ENCODE results near the gene PILRA. TPM values are rescaled to one million over a fixed set of nuclear protein-coding genes. Genes with fewer than 3 reads are reported as not detected.

PILRA gene
- total and polyA plus RNA-seq, 2 donors (not counting 1 experiment from before 2014, with no cell fraction given), result 10.3 to 23.0 TPM

DNA sequence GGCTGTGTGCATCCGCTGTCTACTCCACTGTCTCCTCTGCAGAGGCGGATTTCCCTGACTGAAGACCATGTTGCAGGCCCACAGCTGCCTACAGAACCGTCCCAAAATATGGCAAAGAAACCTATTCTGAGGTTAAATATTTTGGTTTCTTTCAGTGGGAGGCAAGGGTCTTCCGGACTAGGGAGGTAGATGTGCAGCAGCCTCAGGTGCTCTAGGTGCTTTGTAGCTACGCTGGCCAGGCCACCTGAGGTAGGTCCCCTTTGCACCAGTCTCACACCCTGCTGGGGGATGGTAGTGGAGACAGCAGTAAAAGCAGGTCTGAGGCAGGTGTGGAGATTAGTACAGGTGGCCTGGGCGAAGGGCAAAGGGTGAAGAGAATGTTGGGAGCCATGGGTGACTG, 23.5 kb upstream of the PILRA start:
- TF ChIP-seq EZH2 (IDR thresholded peaks at IDR 0.05; ENCODE audit: borderline replicate concordance, insufficient read depth, low read depth, low read length, poor library complexity, severe bottlenecking), result no peak
- no peak for TF ChIP-seq CTCF (IDR thresholded peaks at IDR 0.05)
- H3K27ac Mint-ChIP-seq, result no peak overlapping the region
- no peaks in the 10 kb centered on the region for H3K27me3 Mint-ChIP-seq
- no peaks in the 10 kb centered on the region for H3K9me3 Mint-ChIP-seq (ENCODE audit: insufficient read depth)
- Histone ChIP-seq H3K27me3 (replicated peaks in 1 of 4; ENCODE audit: control extremely low read depth in 1 of 4, control insufficient read depth in 3 of 4, insufficient read depth in 4 of 4, low read length in 3 of 4) (no peaks in the 10 kb centered on the region), H3K27ac (ENCODE audit: low read length in 2 of 2) (no peak overlapping the region), H3K9me3 (ENCODE audit: control extremely low read depth in 1 of 3, control insufficient read depth in 2 of 3, insufficient read depth in 1 of 3, low read length in 2 of 3) (no peaks in the 10 kb centered on the region), H3K4me1 (ENCODE audit: control insufficient read depth in 2 of 2, insufficient read depth in 2 of 2, low read length in 2 of 2) (peaks cover under 1 to 24% of the 10 kb centered on the region in 2 donors), H2AFZ (ENCODE audit: insufficient read depth, low read depth, low read length, poor library complexity, severe bottlenecking) (no peak overlapping the region), H3K9ac (ENCODE audit: low read length) (no peak overlapping the region), H3K4me3 (ENCODE audit: control extremely low read depth in 1 of 5, extremely low read depth in 1 of 5, insufficient read depth in 1 of 5, low read depth in 2 of 5, low read length in 4 of 5) (no peak overlapping the region), H3K4me2 (replicated peaks; ENCODE audit: low read depth, low read length, poor library complexity, severe bottlenecking) (no peak overlapping the region), H4K20me1 (ENCODE audit: control insufficient read depth, insufficient read depth, low read length, poor library complexity, severe bottlenecking) (no peaks in the 10 kb centered on the region), H3K36me3 (replicated peaks in 1 of 2; ENCODE audit: control extremely low read depth in 1 of 2, control insufficient read depth in 1 of 2, extremely low read depth in 1 of 2, insufficient read depth in 2 of 2, low read length in 1 of 2) (peaks cover 9 to 73% of the 10 kb centered on the region in 2 experiments), H3K79me2 (ENCODE audit: control insufficient read depth, insufficient read depth, low read length) (peaks cover 57% of the 10 kb centered on the region)
- H3K4me3 Mint-ChIP-seq, result no peak overlapping the region
- ChIA-PET POLR2A (no interaction called here), CTCF (no interaction called here)
- WGBS (ENCODE audit: insufficient coverage), result 100% methylated on average over 6 of the region's 6 CpGs
- H3K4me1 Mint-ChIP-seq, result peaks cover 12% of the 10 kb centered on the region
- no peak for DNase-seq
- intact Hi-C loops (cut with micrococcal nuclease), result loop anchor here (10.0 kb wide), 1 partner anchor 75 kb away; no protein-coding TSS in a partner anchor
- no peak for ATAC-seq (ENCODE audit: low read depth)

GRCh38 chr7:100351657-100352058, 21.6 kb upstream of the PILRA start:
- H3K27me3 Mint-ChIP-seq, result no peaks in the 10 kb centered on the region

More at GRCh38 chr7:100351657-100352058, 21.6 kb upstream of the PILRA start:
- Histone ChIP-seq H3K4me1 (ENCODE audit: control insufficient read depth in 2 of 2, insufficient read depth in 2 of 2, low read length in 2 of 2) (peaks cover 0 to 19% of the 10 kb centered on the region in 2 donors), H2AFZ (ENCODE audit: insufficient read depth, low read depth, low read length, poor library complexity, severe bottlenecking) (no peak overlapping the region), H3K27me3 (replicated peaks in 1 of 4; ENCODE audit: control extremely low read depth in 1 of 4, control insufficient read depth in 3 of 4, insufficient read depth in 4 of 4, low read length in 3 of 4) (no peaks in the 10 kb centered on the region), H3K36me3 (replicated peaks in 1 of 2; ENCODE audit: control extremely low read depth in 1 of 2, control insufficient read depth in 1 of 2, extremely low read depth in 1 of 2, insufficient read depth in 2 of 2, low read length in 1 of 2) (peaks cover 10 to 84% of the 10 kb centered on the region in 2 experiments), H3K4me3 (ENCODE audit: control extremely low read depth in 1 of 5, extremely low read depth in 1 of 5, insufficient read depth in 1 of 5, low read depth in 2 of 5, low read length in 4 of 5) (no peak overlapping the region), H3K9me3 (ENCODE audit: control extremely low read depth in 1 of 3, control insufficient read depth in 2 of 3, insufficient read depth in 1 of 3, low read length in 2 of 3) (no peaks in the 10 kb centered on the region), H3K4me2 (replicated peaks; ENCODE audit: low read depth, low read length, poor library complexity, severe bottlenecking) (no peak overlapping the region), H4K20me1 (ENCODE audit: control insufficient read depth, insufficient read depth, low read length, poor library complexity, severe bottlenecking) (no peaks in the 10 kb centered on the region), H3K79me2 (ENCODE audit: control insufficient read depth, insufficient read depth, low read length) (peaks cover 56% of the 10 kb centered on the region), H3K9ac (ENCODE audit: low read length) (no peak overlapping the region), H3K27ac (ENCODE audit: low read length in 2 of 2) (no peak overlapping the region)
- CTCF ChIA-PET, result no interaction called here
- no peak for ATAC-seq (ENCODE audit: low read depth)
- no peak for TF ChIP-seq CTCF (IDR thresholded peaks at IDR 0.05)
- TF ChIP-seq EZH2 (IDR thresholded peaks at IDR 0.05; ENCODE audit: borderline replicate concordance, insufficient read depth, low read depth, low read length, poor library complexity, severe bottlenecking), result no peak
- POLR2A ChIA-PET, result no interaction called here
- Mint-ChIP-seq H3K9me3 (ENCODE audit: insufficient read depth) (no peaks in the 10 kb centered on the region), H3K4me1 (peaks cover 3% of the 10 kb centered on the region), H3K27ac (no peak overlapping the region), H3K4me3 (no peak overlapping the region)
- intact Hi-C loops (cut with micrococcal nuclease), result no loop called here
- WGBS (ENCODE audit: insufficient coverage), result 82% methylated on average over 6 of the region's 6 CpGs
- DNase-seq, result no peak

Measured in B cell (primary cell).